HG03095 (cell line): ENCODE data around the gene ABCB7.
"Not testable (repeated sequence)": the region's sequence is repeated elsewhere in the genome, so short reads cannot be mapped to it uniquely, and the experiment has no call there.

Source experiments
- ATAC-seq: cut with Tn5 transposase; IDR thresholded peaks from one replicate; pipeline ENCODE4 v1.9.1; 2021; ENCODE audit warnings: moderate library complexity; ENCODE audit not compliant: unreplicated experiment

ABCB7 gene

GRCh38 chrX:75106772-75107171 is 49.3 kb downstream of the ABCB7 start:
- no peak for ATAC-seq

GRCh38 chrX:75096331-75096730 is 59.8 kb downstream of the ABCB7 start:
- no peak for ATAC-seq

DNA sequence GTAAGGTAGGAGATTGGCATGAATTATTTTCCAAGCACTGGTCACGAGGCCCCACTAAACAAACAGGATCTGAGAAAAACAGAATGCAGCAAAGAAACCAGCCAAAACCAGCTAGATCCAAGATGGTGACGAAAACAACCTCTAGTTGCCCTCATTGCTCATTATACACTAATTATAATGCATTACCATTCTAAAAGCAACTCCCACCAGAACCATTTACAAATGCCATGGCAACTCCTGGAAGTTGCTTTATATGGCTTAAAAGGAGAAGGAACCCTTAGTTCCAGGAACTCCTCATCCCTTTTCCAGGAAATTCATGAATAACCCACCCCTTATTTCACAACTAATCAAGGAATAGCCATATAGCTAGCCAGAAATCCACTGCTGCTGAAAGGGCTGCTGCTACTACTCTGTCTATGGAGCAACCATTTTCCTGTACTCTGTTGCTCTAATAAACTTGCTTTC is 69.3 kb downstream of the ABCB7 start:
- no peak for ATAC-seq

DNA sequence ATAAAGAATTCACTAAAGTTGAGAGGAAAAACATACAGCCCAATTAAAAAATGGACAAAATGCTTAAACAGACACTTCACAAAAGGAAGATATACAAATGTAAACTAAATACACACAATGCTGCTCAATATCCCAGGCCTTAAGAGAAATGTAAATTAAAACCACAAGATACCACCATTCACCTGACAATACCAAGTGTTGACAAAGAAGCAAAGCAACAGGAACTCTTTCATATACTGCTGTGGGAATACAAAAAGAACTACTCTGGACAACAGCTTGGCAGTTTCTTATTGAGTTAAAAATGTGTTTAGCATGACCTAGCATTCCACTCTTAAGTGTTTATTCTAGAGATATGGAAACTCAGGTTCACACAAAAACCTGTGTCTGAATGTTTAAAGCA is 71.3 kb downstream of the ABCB7 start:
- ATAC-seq: no peak

GRCh38 chrX:75076429-75076828 is 79.7 kb downstream of the ABCB7 start:
- no peak for ATAC-seq

DNA sequence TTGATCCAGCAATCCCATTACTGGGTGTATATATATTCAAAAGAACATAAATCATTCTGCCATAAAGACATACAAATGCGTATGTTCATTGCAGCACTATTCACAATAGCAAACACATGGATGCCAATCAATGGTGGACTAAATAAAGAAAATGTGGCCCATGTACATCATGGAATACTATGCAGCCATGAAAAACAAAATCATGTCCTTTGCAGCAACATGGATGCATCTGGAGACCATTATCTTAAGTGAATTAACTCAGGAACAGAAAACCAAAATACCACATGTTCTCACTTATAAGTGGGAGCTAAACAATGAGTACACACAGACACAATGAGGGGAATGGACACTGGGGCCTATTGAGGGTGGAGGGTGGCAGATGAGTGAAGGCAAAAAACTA is 81.6 kb downstream of the ABCB7 start:
- ATAC-seq: no peak

GRCh38 chrX:75071334-75071733 is 84.7 kb downstream of the ABCB7 start:
- ATAC-seq: no peak

DNA sequence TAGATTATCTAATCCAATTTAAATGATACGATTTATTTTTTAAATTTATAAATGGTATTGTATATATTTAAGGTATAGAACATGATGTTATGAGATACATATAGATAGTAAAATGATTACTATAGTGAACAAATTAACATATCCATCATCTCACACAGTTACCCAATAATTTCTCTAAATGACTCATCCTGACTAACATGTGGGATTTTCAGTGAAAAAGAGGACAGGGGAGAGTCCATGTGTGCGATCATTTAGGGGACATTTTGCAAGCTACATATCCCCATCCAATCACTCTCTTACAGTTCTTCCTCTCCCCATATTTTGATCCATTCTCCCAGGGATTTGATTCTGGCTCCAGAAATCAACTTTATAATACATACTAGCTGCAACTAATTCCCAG is 88.2 kb downstream of the ABCB7 start:
- ATAC-seq: no peak

DNA sequence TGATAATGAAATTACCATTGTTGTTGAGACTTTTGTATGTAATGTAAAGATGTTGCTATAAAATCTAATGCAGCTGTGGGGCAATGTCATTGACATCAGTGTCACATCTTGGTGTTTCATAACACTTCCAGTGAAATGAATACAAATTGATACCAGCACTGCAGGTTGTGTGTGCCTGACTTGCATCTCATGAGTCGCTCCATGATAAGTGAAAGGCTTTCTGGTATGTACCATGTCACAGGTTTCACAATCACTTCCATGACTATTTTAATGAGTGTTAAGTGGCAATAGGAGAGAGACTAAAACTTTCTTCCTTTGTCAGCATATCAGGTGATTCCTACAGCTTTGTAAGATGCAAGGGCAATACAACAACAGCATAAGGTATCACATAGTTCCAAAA is 94.4 kb downstream of the ABCB7 start:
- no peak for ATAC-seq

- no peak for ATAC-seq
Measured at GRCh38 chrX:75051047-75051446, 105.0 kb downstream of the ABCB7 start.

GRCh38 chrX:75045369-75045768 is 110.7 kb downstream of the ABCB7 start:
- no peak for ATAC-seq

DNA sequence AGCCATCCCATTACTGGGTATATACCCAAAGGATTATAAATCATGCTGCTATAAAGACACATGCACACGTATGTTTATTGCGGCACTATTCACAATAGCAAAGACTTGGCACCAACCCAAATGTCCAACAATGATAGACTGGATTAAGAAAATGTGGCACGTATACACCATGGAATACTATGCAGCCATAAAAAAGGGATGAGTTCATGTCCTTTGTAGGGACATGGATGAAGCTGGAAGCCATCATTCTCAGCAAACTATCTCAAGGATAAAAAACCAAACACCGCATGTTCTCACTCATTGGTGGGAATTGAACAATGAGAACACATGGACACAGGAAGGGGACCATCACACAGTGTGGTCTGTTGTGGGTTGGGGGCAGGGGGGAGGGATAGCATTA is 111.9 kb downstream of the ABCB7 start:
- not testable (repeated sequence) for ATAC-seq

DNA sequence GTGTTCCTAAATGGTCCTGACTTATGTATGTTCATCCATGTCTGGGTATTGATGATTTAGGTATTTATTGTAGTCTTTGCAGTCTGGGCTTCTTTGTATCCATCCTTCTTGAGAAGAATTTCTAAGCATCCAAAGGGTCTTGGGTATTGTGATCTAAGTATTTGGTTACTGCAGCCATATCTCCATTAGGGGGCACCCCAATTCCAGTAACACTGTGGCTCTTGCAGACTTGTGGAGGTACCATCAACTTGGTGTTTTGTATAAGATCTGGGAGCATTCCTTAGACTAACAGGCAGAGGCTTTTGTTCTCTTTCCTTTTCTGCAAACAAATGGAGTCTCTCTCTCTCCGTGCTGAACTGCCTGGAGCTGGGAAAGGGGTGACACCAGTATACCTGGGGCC is 117.2 kb downstream of the ABCB7 start:
- no peak for ATAC-seq
